ENCODE data around the gene TSPAN14. TPM values are rescaled to one million over a fixed set of nuclear protein-coding genes. Genes with fewer than 3 reads are reported as not detected.
A peak's percentile ranks its signal among the peaks of the same experiment; 100 is the strongest.

The TSPAN14 gene
- total and polyA plus RNA-seq, 2 of the 13 experiments (the other 11 are each of a cell fraction or from before 2014, with no cell fraction given), result 24.1 to 80.6 TPM

GRCh38 chr10:80454513-80455460, 677 bp downstream of the TSPAN14 start (continued):
- TF ChIP-seq, protein P1, sequence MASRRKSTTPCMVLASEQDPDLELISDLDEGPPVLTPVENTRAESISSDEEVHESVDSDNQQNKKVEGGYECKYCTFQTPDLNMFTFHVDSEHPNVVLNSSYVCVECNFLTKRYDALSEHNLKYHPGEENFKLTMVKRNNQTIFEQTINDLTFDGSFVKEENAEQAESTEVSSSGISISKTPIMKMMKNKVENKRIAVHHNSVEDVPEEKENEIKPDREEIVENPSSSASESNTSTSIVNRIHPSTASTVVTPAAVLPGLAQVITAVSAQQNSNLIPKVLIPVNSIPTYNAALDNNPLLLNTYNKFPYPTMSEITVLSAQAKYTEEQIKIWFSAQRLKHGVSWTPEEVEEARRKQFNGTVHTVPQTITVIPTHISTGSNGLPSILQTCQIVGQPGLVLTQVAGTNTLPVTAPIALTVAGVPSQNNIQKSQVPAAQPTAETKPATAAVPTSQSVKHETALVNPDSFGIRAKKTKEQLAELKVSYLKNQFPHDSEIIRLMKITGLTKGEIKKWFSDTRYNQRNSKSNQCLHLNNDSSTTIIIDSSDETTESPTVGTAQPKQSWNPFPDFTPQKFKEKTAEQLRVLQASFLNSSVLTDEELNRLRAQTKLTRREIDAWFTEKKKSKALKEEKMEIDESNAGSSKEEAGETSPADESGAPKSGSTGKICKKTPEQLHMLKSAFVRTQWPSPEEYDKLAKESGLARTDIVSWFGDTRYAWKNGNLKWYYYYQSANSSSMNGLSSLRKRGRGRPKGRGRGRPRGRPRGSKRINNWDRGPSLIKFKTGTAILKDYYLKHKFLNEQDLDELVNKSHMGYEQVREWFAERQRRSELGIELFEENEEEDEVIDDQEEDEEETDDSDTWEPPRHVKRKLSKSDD (CRISPR knock-in tag; IDR thresholded peaks at IDR 0.05; ENCODE audit: low read depth), result no peak
- TF ChIP-seq ARNTL (CRISPR knock-in tag; IDR thresholded peaks at IDR 0.05) (no peak; the same call in 1 of the 2 replicates), ETS1 (CRISPR knock-in tag; IDR thresholded peaks at IDR 0.05) (no peak; the same call in 1 of the 2 replicates), KDM3A (CRISPR knock-in tag; IDR thresholded peaks at IDR 0.05; ENCODE audit: low read depth) (no peak), SAP130 (CRISPR knock-in tag; IDR thresholded peaks at IDR 0.05; ENCODE audit: low read depth) (0 out of 2 replicates have a peak, but pooled peaks have one; percentile 19), RBM39 (IDR thresholded peaks at IDR 0.05; ENCODE audit: low read depth, low read length, poor library complexity, severe bottlenecking) (no peak), ZNF709 (CRISPR knock-in tag; IDR thresholded peaks at IDR 0.05) (peak; percentile 47), ZNF512 (CRISPR knock-in tag; IDR thresholded peaks at IDR 0.05) (no peak), XRCC5 (optimal IDR thresholded peaks at IDR 0.05; ENCODE audit: low read length) (no peak), ZFP1 (CRISPR knock-in tag; IDR thresholded peaks at IDR 0.05) (no peak), ZNF224 (CRISPR knock-in tag; IDR thresholded peaks at IDR 0.05) (0 out of 2 replicates have a peak, but pooled peaks have one; percentile 43), POLR2AphosphoS5 (IDR thresholded peaks at IDR 0.05; ENCODE audit: low read depth, low read length) (no peak), SRSF4 (IDR thresholded peaks at IDR 0.05; ENCODE audit: low read depth, low read length, poor library complexity, severe bottlenecking) (no peak), HMG20A (CRISPR knock-in tag; IDR thresholded peaks at IDR 0.05; ENCODE audit: borderline replicate concordance) (no peak), WIZ (CRISPR knock-in tag; IDR thresholded peaks at IDR 0.05) (no peak), KDM1A (CRISPR knock-in tag; IDR thresholded peaks at IDR 0.05) (no peak), PCBP2 (optimal IDR thresholded peaks at IDR 0.05; ENCODE audit: low read depth, low read length, poor library complexity, severe bottlenecking) (no peak), RAD21 (CRISPR knock-in tag; IDR thresholded peaks at IDR 0.05) (peak; percentile 30; the same call in 1 of the 2 replicates), ZFP82 (CRISPR knock-in tag; IDR thresholded peaks at IDR 0.05; ENCODE audit: borderline replicate concordance) (no peak), MXD1 (CRISPR knock-in tag; IDR thresholded peaks at IDR 0.05) (no peak), ASH2L (IDR thresholded peaks at IDR 0.05; ENCODE audit: insufficient read length, low read depth, low read length) (peak; percentile 60)
- TF ChIP-seq, protein P2, sequence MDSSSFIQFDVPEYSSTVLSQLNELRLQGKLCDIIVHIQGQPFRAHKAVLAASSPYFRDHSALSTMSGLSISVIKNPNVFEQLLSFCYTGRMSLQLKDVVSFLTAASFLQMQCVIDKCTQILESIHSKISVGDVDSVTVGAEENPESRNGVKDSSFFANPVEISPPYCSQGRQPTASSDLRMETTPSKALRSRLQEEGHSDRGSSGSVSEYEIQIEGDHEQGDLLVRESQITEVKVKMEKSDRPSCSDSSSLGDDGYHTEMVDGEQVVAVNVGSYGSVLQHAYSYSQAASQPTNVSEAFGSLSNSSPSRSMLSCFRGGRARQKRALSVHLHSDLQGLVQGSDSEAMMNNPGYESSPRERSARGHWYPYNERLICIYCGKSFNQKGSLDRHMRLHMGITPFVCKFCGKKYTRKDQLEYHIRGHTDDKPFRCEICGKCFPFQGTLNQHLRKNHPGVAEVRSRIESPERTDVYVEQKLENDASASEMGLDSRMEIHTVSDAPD (CRISPR knock-in tag; IDR thresholded peaks at IDR 0.05), result no peak
